ENCODE data around the gene CARF. TPM values are rescaled to one million over a fixed set of nuclear protein-coding genes. Genes with fewer than 3 reads are reported as not detected.
A peak's percentile ranks its signal among the peaks of the same experiment; 100 is the strongest.
"Not testable (repeated sequence)": the region's sequence is repeated elsewhere in the genome, so short reads cannot be mapped to it uniquely, and the experiment has no call there.

Gene CARF
- total and polyA plus RNA-seq, 2 donors (not counting 1 experiment from before 2014, with no cell fraction given) = 7.2 to 8.6 TPM

DNA sequence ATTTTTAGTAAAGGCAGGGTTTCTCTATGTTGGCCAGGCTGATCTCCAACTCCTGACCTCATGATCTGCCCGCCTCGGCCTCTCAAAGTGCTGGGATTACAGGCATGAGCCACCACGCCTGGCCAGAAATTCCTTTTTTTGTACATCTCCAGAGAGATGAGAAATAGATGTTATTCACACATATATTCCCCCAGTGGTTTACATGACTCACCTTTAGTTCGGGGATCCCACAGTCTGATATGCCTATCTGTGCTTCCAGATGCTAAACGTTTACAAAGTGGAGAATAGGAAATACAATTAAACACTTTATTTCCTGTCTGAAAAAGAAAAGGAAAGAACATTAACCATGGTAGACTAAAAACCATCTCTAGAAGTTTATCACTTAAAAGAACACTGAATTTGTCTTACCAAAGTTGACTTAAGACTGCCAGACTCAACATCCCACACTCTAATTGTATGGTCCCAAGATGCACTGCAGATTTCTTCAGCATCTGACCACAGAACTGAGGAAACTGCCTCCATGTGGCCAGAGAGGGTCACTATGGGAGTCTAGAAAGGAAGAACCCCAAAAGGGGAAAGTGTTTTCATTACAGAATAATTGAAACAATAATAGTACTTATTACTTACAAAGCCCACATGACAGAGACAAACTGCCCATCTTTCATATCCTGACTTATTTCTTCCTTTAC, 27.9 kb upstream of the CARF start:
- Histone ChIP-seq H3K9me3 (ENCODE audit: control insufficient read depth, insufficient read depth, low read depth, low read length) (no peaks in the 10 kb centered on the region), H3K4me1 (ENCODE audit: control insufficient read depth, extremely low read depth, insufficient read depth, low read length) (no peaks in the 10 kb centered on the region), H2AFZ (ENCODE audit: low read length) (no peak overlapping the region), H4K20me1 (ENCODE audit: control insufficient read depth, extremely low read depth, insufficient read depth, low read length) (no peaks in the 10 kb centered on the region), H3K27ac (ENCODE audit: insufficient read depth, low read length) (no peak overlapping the region), H3K9ac (ENCODE audit: insufficient read depth, low read length) (no peak overlapping the region), H3K27me3 (ENCODE audit: control insufficient read depth, insufficient read depth, low read length) (no peaks in the 10 kb centered on the region), H3K4me3 (replicated peaks in 1 of 4; ENCODE audit: control extremely low read depth in 1 of 4, insufficient read depth in 1 of 4, low read depth in 3 of 4, low read length in 4 of 4) (no peak overlapping the region), H3K79me2 (ENCODE audit: control insufficient read depth, insufficient read depth, low read length) (no peaks in the 10 kb centered on the region), H3K36me3 (ENCODE audit: control insufficient read depth, insufficient read depth, low read length) (peaks cover 2% of the 10 kb centered on the region), H3K4me2 (ENCODE audit: extremely low read depth, insufficient read depth, low read length) (no peak overlapping the region)
- TF ChIP-seq EZH2 (IDR thresholded peaks at IDR 0.05; ENCODE audit: low read length, missing control alignments) = no peak
- TF ChIP-seq CTCF (conservative IDR thresholded peaks at IDR 0.05 in 1 of 2, IDR thresholded peaks at IDR 0.05 in 1 of 2; ENCODE audit: low read depth in 1 of 2, low read length in 2 of 2) = no peak
- DNase-seq (ENCODE audit: low read depth in 2 of 2) = peak in 1 of 2 donors; percentile 60

- H3K4me3 ChIP-seq (replicated peaks in 1 of 4; ENCODE audit: control extremely low read depth in 1 of 4, insufficient read depth in 1 of 4, low read depth in 3 of 4, low read length in 4 of 4) = no peak overlapping the region
- H3K9ac ChIP-seq (ENCODE audit: insufficient read depth, low read length) = no peak overlapping the region
- no peaks in the 10 kb centered on the region for H3K9me3 ChIP-seq (ENCODE audit: control insufficient read depth, insufficient read depth, low read depth, low read length)
- no peaks in the 10 kb centered on the region for H3K27me3 ChIP-seq (ENCODE audit: control insufficient read depth, insufficient read depth, low read length)
- H3K79me2 ChIP-seq (ENCODE audit: control insufficient read depth, insufficient read depth, low read length) = no peaks in the 10 kb centered on the region
- TF ChIP-seq CTCF (conservative IDR thresholded peaks at IDR 0.05 in 1 of 2, IDR thresholded peaks at IDR 0.05 in 1 of 2; ENCODE audit: low read depth in 1 of 2, low read length in 2 of 2) (no peak), EZH2 (IDR thresholded peaks at IDR 0.05; ENCODE audit: low read length, missing control alignments) (no peak)
- no peaks in the 10 kb centered on the region for H3K4me1 ChIP-seq (ENCODE audit: control insufficient read depth, extremely low read depth, insufficient read depth, low read length)
- no peak overlapping the region for H3K4me2 ChIP-seq (ENCODE audit: extremely low read depth, insufficient read depth, low read length)
- no peaks in the 10 kb centered on the region for H4K20me1 ChIP-seq (ENCODE audit: control insufficient read depth, extremely low read depth, insufficient read depth, low read length)
- DNase-seq (ENCODE audit: low read depth in 2 of 2) = no peak
- H2AFZ ChIP-seq (ENCODE audit: low read length) = no peak overlapping the region
- H3K27ac ChIP-seq (ENCODE audit: insufficient read depth, low read length) = no peak overlapping the region
- peaks cover 2% of the 10 kb centered on the region for H3K36me3 ChIP-seq (ENCODE audit: control insufficient read depth, insufficient read depth, low read length)
Observed at GRCh38 chr2:202885190-202885589, 26.9 kb upstream of the CARF start.

GRCh38 chr2:202905507-202905906, 6.6 kb upstream of the CARF start:
- H3K9me3 ChIP-seq (ENCODE audit: control insufficient read depth, insufficient read depth, low read depth, low read length) = not testable (repeated sequence)

More at GRCh38 chr2:202905507-202905906, 6.6 kb upstream of the CARF start:
- H3K4me1 ChIP-seq (ENCODE audit: control insufficient read depth, extremely low read depth, insufficient read depth, low read length); H3K36me3 ChIP-seq (ENCODE audit: control insufficient read depth, insufficient read depth, low read length); H3K4me2 ChIP-seq (ENCODE audit: extremely low read depth, insufficient read depth, low read length); H3K27ac ChIP-seq (ENCODE audit: insufficient read depth, low read length); H3K4me3 ChIP-seq (replicated peaks in 1 of 4; ENCODE audit: control extremely low read depth in 1 of 4, insufficient read depth in 1 of 4, low read depth in 3 of 4, low read length in 4 of 4); H2AFZ ChIP-seq (ENCODE audit: low read length); H4K20me1 ChIP-seq (ENCODE audit: control insufficient read depth, extremely low read depth, insufficient read depth, low read length); H3K9ac ChIP-seq (ENCODE audit: insufficient read depth, low read length); DNase-seq (ENCODE audit: low read depth in 2 of 2); H3K27me3 ChIP-seq (ENCODE audit: control insufficient read depth, insufficient read depth, low read length): not testable (repeated sequence)
- H3K79me2 ChIP-seq (ENCODE audit: control insufficient read depth, insufficient read depth, low read length) = peaks cover 24% of the 10 kb centered on the region

Data from fibroblast of lung (primary cell).